PC-9 (cell line): ENCODE measurements around the gene PEX14.

Experiments used
- EZH2 ChIP-seq: fragments of 200-600 bp; sonication (generic); IDR thresholded peaks from 2 replicates; pipeline ENCODE4 v1.8.0; 2017; ENCODE audit warnings: antibody characterized with exemption, low read depth
- TF ChIP-seq, protein P1 (sequence below): fragments of 200-600 bp; sonication (generic); conservative IDR thresholded peaks from 2 replicates; pipeline ENCODE4 v1.6.1; 2017; ENCODE audit warnings: mixed run types, antibody characterized with exemption, mild to moderate bottlenecking, moderate library complexity

DNA sequence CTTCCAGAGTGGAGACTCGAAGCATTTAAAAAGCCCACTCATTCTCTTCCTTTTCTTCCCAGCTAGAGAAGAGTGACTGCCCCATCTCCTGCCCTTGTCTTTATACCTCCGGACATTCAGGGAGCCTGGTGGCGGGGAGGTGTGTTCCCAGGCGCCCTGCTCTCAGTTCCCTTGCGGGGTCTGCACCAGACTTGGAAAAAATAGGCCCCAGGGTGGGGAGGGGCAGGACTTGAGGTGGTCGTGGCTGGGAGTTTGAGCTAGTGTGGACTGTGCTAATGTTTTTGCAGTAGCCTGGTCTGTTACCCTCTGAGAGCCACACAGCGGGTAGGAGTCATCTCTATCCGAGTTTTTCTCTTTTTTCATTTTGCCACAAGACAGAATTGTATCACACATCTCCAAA, 139.1 kb downstream of the PEX14 start:
- TF ChIP-seq, protein P1, sequence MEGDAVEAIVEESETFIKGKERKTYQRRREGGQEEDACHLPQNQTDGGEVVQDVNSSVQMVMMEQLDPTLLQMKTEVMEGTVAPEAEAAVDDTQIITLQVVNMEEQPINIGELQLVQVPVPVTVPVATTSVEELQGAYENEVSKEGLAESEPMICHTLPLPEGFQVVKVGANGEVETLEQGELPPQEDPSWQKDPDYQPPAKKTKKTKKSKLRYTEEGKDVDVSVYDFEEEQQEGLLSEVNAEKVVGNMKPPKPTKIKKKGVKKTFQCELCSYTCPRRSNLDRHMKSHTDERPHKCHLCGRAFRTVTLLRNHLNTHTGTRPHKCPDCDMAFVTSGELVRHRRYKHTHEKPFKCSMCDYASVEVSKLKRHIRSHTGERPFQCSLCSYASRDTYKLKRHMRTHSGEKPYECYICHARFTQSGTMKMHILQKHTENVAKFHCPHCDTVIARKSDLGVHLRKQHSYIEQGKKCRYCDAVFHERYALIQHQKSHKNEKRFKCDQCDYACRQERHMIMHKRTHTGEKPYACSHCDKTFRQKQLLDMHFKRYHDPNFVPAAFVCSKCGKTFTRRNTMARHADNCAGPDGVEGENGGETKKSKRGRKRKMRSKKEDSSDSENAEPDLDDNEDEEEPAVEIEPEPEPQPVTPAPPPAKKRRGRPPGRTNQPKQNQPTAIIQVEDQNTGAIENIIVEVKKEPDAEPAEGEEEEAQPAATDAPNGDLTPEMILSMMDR, result no peak
- no peak for TF ChIP-seq EZH2
